ENCODE data around the gene GPR137. TPM values are rescaled to one million over a fixed set of nuclear protein-coding genes. Genes with fewer than 3 reads are reported as not detected.

Gene GPR137, protein sequence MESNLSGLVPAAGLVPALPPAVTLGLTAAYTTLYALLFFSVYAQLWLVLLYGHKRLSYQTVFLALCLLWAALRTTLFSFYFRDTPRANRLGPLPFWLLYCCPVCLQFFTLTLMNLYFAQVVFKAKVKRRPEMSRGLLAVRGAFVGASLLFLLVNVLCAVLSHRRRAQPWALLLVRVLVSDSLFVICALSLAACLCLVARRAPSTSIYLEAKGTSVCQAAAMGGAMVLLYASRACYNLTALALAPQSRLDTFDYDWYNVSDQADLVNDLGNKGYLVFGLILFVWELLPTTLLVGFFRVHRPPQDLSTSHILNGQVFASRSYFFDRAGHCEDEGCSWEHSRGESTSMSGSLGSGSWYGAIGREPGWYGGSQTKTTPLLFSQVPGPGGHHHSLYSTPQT
- 10 to 100 TPM in 2 of 5 donors, 1 to 10 TPM in 3; 2.9 to 58.8 (median 8.5) TPM for total RNA-seq
- 10 to 100 TPM; 18.8 to 23.4 (median 21.2) TPM for polyA plus RNA-seq
- long read RNA-seq, donor 1, partial matches to known transcripts = 0 of 2 reads
- long read RNA-seq, donor 1, other reads (novel, unspliced or antisense) = 0 of 2 reads
- long read RNA-seq, donor 2, partial matches to known transcripts = 0 of 3 reads
- long read RNA-seq, donor 2, other reads (novel, unspliced or antisense) = 0 of 3 reads
- long read RNA-seq, donor 3 = 0 reads
- long read RNA-seq, donor 4, partial matches to known transcripts = 0 of 1 reads
- long read RNA-seq, donor 4, other reads (novel, unspliced or antisense) = 0 of 1 reads
- long read RNA-seq, donor 5, partial matches to known transcripts = 0 of 1 reads
- long read RNA-seq, donor 5, other reads (novel, unspliced or antisense) = 0 of 1 reads
- long read RNA-seq, donor 6, transcript GPR137-204 (7 exons, 1,596 nt) = major isoform, 6 of 6 reads
- long read RNA-seq, donor 6, partial matches to known transcripts = 0 of 6 reads
- long read RNA-seq, donor 6, other reads (novel, unspliced or antisense) = 0 of 6 reads
- long read RNA-seq, donor 7, partial matches to known transcripts = 0 of 3 reads
- long read RNA-seq, donor 7, other reads (novel, unspliced or antisense) = 0 of 3 reads
- long read RNA-seq, donor 8, partial matches to known transcripts = 0 of 2 reads
- long read RNA-seq, donor 8, other reads (novel, unspliced or antisense) = 0 of 2 reads
- long read RNA-seq, donor 9, partial matches to known transcripts = 0 of 2 reads
- long read RNA-seq, donor 9, other reads (novel, unspliced or antisense) = 0 of 2 reads
- long read RNA-seq, donor 10 = 0 reads

GRCh38 chr11:64284962-64285884 lies at the start of gene GPR137:
Gene GPR137 (plus strand): TSS chr11:64285848. CDS start chr11:64286525, 677 bp downstream.
- Histone ChIP-seq H3K27me3 (peaks cover 0 to 13% (median 2%) of the 10 kb centered on the region in 3 donors), H3K27ac (peak within 1 kb of the TSS; percentile 94 to 99 (median 98)), H3K9me3 (no peaks in the 10 kb centered on the region), H3K4me1 (peaks cover 17 to 57% (median 43%) of the 10 kb centered on the region in 4 donors), H3K36me3 (peaks cover 3 to 28% (median 17%) of the 10 kb centered on the region in 4 donors), H3K4me3 (peak within 1 kb of the TSS; percentile 84 to 88 (median 86))
- 0 to 1% (median 0%) methylated on average over 14 to 102 of the region's 102 CpGs for WGBS, 5 donors
- peak; percentile 92 to 95 for DNase-seq
- intact Hi-C loops (cut with DNase I; ENCODE audit: low total_unique reads) = no loop called here
- no peak for TF ChIP-seq POLR2A (IDR thresholded peaks at IDR 0.05)
- no peak for TF ChIP-seq EP300 (IDR thresholded peaks at IDR 0.05)
- no peak for TF ChIP-seq CTCF (IDR thresholded peaks at IDR 0.05)
- TF ChIP-seq POLR2AphosphoS5 (IDR thresholded peaks at IDR 0.05) = peak; percentile 17 to 50 (median 25)

DNA sequence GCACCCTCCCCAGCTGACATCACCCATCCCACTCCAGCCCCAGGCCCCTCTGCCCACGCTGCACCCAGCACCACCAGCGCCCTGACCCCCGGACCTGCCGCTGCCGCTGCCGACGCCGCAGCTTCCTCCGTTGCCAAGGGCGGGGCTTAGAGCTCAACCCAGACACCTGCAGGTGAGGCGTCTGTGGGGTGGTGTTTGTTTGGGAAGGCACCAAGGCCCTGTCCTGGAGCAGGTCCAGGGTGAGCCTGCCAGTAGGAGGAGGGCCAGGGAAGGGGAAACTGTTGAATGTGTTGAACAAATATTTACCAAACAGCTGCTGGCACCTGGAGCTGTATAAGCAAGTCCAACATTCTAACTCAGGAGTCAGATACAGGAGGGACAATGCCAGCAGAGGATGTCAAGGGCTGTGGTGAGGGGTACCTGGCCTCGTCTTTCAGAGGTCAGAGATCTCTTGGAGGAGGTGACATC lies 48.1 kb upstream of the GPR137 start:
- Histone ChIP-seq H3K4me1 (peaks cover 57 to 84% (median 80%) of the 10 kb centered on the region in 4 donors), H3K36me3 (peaks cover 16 to 30% (median 21%) of the 10 kb centered on the region in 4 donors), H3K9me3 (no peaks in the 10 kb centered on the region), H3K4me3 (no peak overlapping the region), H3K27me3 (no peaks in the 10 kb centered on the region), H3K27ac (peak overlapping the region; percentile 94 to 100 (median 99))
- intact Hi-C loops (cut with DNase I; ENCODE audit: low total_unique reads) = no loop called here
- WGBS, 5 donors = 28 to 65% (median 38%) methylated on average over 11 to 12 of the region's 12 CpGs
- DNase-seq = peak; percentile 93 to 95
- TF ChIP-seq POLR2A (IDR thresholded peaks at IDR 0.05) = no peak
- peak; percentile 34 to 88 (median 64) for TF ChIP-seq POLR2AphosphoS5 (IDR thresholded peaks at IDR 0.05)
- no peak for TF ChIP-seq EP300 (IDR thresholded peaks at IDR 0.05)
- peak in 1 of 7 experiments; percentile 10 for TF ChIP-seq CTCF (IDR thresholded peaks at IDR 0.05)

DNA sequence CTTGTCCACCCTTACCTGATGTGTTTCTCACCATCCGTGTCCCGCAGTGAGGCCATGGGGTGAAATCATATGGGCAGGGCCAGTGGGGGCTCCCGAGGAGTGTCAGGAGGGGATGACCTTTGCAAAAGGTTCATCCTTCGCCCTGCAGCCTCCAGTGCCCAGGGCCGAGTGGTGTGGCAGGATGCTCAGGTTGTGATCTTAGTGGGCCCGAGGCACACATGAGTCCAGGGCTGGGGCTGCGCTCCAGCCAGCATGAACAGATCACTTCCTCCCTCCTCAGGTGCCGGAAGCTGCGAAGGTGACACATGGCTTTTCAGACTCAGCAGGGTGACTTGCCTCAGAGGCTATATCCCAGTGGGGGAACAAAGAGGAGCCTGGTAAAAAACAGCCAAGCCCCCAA lies 47.6 kb upstream of the GPR137 start:
- Histone ChIP-seq H3K9me3 (no peaks in the 10 kb centered on the region), H3K27ac (peak overlapping the region; percentile 94 to 100 (median 99)), H3K4me1 (peaks cover 60 to 84% (median 83%) of the 10 kb centered on the region in 4 donors), H3K27me3 (no peaks in the 10 kb centered on the region), H3K4me3 (peak overlapping the region in 1 of 4 donors; percentile 1), H3K36me3 (peaks cover 18 to 33% (median 23%) of the 10 kb centered on the region in 4 donors)
- TF ChIP-seq EP300 (IDR thresholded peaks at IDR 0.05) (no peak), POLR2A (IDR thresholded peaks at IDR 0.05) (no peak), POLR2AphosphoS5 (IDR thresholded peaks at IDR 0.05) (no peak), CTCF (IDR thresholded peaks at IDR 0.05) (no peak)
- 63 to 73% (median 67%) methylated on average over 7 to 9 of the region's 9 CpGs for WGBS, 5 donors
- intact Hi-C loops (cut with DNase I; ENCODE audit: low total_unique reads) = no loop called here
- DNase-seq = no peak

All from stomach (tissue), 19 donors.